ENCODE results near the gene BIRC7.

Gene BIRC7

GRCh38 chr20:63235399-63235983 is at the start of gene BIRC7:
TSS of gene BIRC7 (plus strand) at chr20:63235905. CDS start at chr20:63236097, 192 bp downstream.
- DNase-seq (ENCODE audit: low read depth in 2 of 2) = no peak

DNA sequence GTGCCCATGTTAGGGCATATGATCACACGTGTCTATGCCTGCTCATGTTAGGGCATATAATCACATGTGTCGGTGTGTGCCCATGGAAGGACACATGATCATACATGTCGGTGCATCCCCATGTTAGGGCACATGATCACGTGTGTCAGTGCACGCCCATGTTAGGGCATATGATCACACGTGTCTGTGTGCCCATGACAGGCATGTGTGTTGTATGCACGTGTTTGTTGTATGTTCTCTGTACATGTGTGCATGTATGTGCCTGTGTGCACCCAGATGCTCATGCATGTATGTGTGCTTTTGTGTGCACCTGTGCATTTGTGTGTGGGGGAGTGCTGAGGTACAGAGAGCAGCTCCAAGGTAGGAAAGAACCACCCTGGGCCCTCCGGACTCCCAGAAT is 49.6 kb upstream of the BIRC7 start:
- DNase-seq (ENCODE audit: low read depth in 2 of 2) = no peak

DNA sequence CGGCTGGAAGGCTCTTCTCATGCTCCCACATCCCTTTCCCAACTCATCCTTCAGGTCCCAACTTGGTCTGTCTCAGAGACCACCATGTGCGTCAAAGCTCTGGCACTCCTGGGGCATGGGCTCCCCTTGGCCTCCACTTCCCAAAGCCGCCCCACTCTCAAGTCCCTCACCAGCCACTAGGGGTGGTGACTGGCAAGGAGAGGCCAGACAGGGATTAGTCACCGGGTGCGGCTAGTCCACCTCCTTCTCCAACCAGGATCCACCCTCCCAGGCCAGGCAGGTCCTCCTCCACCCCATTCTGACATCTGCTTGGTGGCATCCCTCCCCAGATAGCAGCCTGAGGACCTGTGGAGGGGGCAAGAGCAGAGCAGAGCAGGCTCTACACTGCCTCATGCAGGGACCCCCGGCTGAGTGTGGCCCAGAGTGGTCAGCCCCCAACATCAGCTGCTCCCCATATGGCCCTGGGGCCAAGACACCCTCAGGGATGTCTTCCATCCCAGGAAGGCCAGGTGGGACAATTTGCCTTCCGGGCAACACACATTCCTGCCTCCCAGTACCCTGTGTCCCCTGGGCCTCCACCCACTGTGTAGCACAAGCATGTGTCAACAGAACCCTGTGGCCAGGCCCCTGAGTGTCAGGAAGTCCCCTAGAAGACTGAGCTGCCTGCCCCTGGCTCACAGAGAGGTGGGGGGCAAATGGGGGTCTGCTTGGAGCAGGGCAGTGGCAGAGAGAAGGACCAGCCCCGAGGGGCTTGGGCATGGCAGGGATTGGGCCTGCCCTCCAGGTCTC is 49.0 kb upstream of the BIRC7 start:
- no peak for DNase-seq (ENCODE audit: low read depth in 2 of 2)

- no peak for DNase-seq (ENCODE audit: low read depth in 2 of 2)
Observed at GRCh38 chr20:63187338-63188158, 48.2 kb upstream of the BIRC7 start.

DNA sequence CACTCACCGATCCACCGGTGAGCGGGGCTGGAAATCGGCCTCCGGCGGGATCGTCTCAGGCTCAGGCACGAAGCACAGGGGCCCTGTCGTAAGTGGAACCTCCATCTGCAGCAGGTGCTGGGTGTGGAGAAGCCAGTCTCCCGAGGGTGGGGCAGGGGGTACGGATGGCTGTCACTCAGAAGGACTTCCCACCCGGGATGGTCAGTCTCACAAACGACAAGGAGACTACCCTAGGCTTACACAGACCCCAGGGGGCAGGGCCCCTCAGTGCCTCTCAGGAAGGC is 47.6 kb upstream of the BIRC7 start:
- DNase-seq (ENCODE audit: low read depth in 2 of 2) = no peak

- no peak for DNase-seq (ENCODE audit: low read depth in 2 of 2)
Observed at GRCh38 chr20:63188641-63189321, 46.9 kb upstream of the BIRC7 start.

- DNase-seq (ENCODE audit: low read depth in 2 of 2) = no peak
Observed at GRCh38 chr20:63189322-63189642, 46.4 kb upstream of the BIRC7 start.

GRCh38 chr20:63189846-63190559 is 45.7 kb upstream of the BIRC7 start:
- DNase-seq (ENCODE audit: low read depth in 2 of 2) = no peak

- DNase-seq (ENCODE audit: low read depth in 2 of 2) = no peak
Observed at GRCh38 chr20:63190828-63191227, 44.9 kb upstream of the BIRC7 start.

- DNase-seq (ENCODE audit: low read depth in 2 of 2) = no peak
Observed at GRCh38 chr20:63191400-63191799, 44.3 kb upstream of the BIRC7 start.

DNA sequence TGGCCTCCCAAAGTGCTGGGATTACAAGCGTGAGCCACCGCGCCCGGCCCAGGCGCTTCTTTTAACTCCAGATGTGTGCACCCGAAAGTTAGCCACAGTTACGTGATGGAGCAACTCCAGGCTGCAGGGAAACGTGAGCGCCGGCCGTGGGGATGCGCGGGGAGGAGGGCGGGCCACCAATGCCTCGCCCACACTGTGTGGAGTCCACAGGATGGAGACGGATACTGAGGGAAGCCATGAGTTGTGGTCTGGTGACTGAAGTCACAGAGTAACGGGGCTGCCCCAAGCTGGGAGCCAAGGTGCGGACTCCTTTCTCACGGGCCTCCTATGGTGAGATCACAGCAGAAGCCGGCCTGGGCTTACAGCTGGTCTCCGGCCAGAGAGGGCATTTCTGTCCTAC is 43.0 kb upstream of the BIRC7 start:
- DNase-seq (ENCODE audit: low read depth in 2 of 2) = no peak

DNA sequence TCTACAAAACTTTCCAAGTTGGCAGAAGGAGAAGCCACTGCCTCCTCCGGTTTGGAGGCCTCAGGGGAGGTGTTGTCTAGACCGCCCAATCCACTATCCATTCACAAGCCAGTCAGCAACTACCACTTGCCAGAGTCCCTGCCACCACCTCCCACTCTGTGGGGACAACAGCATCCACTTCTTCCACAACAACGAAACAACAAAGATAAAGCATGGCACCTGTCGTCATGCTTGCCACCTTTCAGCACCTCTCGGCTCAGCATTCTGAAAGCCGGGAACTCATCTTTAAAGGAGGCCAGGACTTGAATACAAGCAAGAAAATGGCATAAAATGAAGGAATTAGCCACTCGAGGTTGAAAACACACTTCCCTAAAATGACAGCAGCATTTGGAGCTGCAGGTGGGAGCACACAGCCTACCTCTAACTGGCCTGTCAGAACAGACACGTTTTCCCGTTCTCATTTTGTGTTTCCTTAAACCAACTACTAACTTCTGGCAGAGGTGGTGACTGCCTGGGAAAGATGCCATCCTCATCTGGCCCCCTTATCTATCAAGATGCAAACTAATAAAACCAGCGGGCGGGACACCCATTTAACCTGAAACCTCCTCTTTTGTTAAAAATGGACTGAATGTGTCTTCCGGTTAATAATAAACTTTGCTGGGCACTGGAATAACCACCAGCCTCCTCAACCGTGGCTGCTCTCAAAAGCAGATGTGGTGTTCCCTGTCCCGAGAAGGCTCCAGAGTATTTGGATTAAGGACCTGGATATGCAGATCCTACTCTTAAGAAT is 41.5 kb upstream of the BIRC7 start:
- DNase-seq (ENCODE audit: low read depth in 2 of 2) = no peak

GRCh38 chr20:63194797-63195173 is 40.9 kb upstream of the BIRC7 start:
- DNase-seq (ENCODE audit: low read depth in 2 of 2) = no peak

- no peak for DNase-seq (ENCODE audit: low read depth in 2 of 2)
Observed at GRCh38 chr20:63196768-63197470, 38.8 kb upstream of the BIRC7 start.

GRCh38 chr20:63198606-63199005 is 37.1 kb upstream of the BIRC7 start:
- DNase-seq (ENCODE audit: low read depth in 2 of 2) = no peak

GRCh38 chr20:63202021-63202420 is 33.7 kb upstream of the BIRC7 start:
- DNase-seq (ENCODE audit: low read depth in 2 of 2) = no peak

DNA sequence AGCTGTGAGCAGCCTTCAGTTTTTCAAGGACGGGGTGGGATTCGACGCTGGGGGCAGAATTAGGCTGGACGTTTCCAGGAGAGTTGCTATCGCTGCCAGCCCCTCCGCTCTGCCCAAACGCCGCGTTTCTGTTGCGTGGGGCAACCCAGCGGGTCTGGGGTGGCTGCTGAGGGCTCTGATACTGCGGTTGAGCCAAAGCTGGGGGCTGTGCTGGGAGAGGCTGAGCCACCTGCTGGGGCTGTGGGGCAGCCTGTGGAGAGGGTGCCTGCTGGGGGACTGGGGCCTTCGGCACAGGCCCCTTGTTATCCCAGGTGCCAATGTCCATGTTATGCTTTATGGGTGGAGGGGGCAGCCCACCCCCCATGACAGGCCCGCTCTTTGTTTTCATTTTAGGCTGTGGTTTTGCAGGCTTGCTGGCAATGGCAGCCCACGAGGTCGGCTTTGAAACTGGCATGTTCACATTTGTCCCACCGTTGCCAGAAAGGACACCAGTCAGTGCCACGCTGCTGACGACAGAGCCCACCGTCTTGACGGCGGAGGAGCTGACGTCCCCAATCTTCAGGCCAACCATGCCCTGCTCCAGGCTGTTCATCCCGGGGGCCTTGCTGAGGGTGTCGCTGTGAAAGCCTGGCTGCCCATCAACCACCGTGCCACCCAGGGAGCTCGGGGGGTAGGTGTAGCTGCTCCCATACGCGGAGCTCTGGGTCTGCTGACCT is 32.7 kb upstream of the BIRC7 start:
- DNase-seq (ENCODE audit: low read depth in 2 of 2) = no peak

DNA sequence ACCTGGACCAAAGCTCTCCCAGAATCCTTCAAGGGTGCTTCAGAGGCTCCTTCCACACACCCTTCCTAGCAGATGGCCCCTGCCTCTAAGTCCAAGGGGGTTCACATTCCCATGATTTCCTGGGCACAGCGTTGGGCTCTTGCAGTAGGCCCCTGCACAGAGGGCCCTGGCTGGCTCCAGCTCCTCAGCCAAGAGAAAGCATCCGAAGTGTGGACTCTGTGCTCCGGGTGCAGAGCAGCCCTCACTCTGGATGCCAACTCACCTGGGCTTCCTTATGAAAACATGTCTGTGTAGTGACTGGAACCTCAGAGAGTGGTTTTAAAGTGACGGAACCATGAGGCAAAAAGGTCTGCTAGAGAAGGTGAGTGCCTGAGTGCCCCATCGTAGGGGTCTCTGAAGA is 31.3 kb upstream of the BIRC7 start:
- DNase-seq (ENCODE audit: low read depth in 2 of 2) = no peak

DNA sequence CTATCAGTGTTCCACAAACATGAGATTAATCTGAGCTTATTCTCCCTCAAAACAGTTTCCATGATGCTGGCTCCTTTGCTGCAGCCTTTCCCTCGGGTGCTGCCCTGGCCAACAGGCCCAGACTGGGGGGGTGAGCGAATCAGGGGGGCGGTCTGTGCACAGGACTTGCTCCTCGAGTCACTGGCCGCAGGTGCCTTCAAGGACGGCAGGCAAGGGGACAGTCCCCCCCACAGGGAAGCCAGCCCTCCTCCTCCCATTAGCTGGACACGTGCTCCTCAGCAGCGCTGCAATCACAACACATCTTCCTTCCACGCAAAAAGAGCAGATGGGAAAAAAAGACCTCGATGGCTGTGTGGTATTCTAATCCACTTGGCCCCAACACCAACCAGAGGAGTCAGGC is 29.8 kb upstream of the BIRC7 start:
- no peak for DNase-seq (ENCODE audit: low read depth in 2 of 2)

- no peak for DNase-seq (ENCODE audit: low read depth in 2 of 2)
Observed at GRCh38 chr20:63206878-63207277, 28.8 kb upstream of the BIRC7 start.
